AG04449 (cell line): ENCODE data around the gene ANKMY1.

Experiments
- CTCF ChIA-PET: fragments of 350-600 bp; formaldehyde crosslinking; extraction: SDS; loops from one replicate; lab custom pipeline; 2021; ENCODE audit warnings: antibody characterized with exemption; lab: Yijun Ruan, JAX
- POLR2A ChIA-PET: fragments of 400-600, 350-600 bp; formaldehyde crosslinking; extraction: SDS; loops from one replicate; lab custom pipeline; 2020; ENCODE audit warnings: antibody characterized with exemption, inconsistent platforms; lab: Yijun Ruan, JAX
- DNase-seq: peaks from one replicate; pipeline ENCODE4 v3.0.0-alpha.2; 2010; ENCODE audit warnings: low read depth, low spot score
- H3K4me3 ChIP-seq: 2 replicates; pipeline ENCODE4 v1.5.1; 2011; ENCODE audit warnings: low read depth, mild to moderate bottlenecking, control low read depth, low read length
- TF ChIP-seq, protein P1 (sequence below): IDR thresholded peaks from one replicate; pipeline ENCODE4 v1.5.1; 2011; ENCODE audit warnings: mild to moderate bottlenecking, moderate library complexity, low read length, control low read depth, inconsistent platforms; ENCODE audit not compliant: insufficient read depth; ENCODE audit errors: missing control alignments

ANKMY1 gene

DNA sequence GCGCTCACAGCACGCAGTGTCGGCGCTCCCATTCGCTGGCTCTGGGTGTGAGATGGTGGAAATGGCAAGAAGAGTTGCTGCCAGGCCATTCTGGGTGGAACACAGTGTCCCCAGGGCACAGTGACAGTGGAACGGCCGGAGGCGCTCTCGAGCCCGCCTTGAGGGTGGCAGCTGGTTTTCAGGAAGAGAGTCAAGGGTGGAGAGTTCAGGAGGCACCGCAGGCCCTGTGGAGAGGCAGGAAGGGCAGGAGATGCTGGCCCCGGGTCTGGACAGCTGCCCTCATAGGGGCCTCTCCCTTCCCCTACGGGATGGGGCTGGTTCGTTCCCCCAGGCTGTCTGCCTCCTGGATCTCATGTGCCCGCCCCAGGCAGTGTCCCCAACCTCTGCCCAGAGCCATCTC lies 109.9 kb downstream of the ANKMY1 start:
- TF ChIP-seq, protein P1, sequence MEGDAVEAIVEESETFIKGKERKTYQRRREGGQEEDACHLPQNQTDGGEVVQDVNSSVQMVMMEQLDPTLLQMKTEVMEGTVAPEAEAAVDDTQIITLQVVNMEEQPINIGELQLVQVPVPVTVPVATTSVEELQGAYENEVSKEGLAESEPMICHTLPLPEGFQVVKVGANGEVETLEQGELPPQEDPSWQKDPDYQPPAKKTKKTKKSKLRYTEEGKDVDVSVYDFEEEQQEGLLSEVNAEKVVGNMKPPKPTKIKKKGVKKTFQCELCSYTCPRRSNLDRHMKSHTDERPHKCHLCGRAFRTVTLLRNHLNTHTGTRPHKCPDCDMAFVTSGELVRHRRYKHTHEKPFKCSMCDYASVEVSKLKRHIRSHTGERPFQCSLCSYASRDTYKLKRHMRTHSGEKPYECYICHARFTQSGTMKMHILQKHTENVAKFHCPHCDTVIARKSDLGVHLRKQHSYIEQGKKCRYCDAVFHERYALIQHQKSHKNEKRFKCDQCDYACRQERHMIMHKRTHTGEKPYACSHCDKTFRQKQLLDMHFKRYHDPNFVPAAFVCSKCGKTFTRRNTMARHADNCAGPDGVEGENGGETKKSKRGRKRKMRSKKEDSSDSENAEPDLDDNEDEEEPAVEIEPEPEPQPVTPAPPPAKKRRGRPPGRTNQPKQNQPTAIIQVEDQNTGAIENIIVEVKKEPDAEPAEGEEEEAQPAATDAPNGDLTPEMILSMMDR: no peak
- no peak for DNase-seq
- no peak overlapping the region for H3K4me3 ChIP-seq
- CTCF ChIA-PET: interaction anchor here (1.6 kb wide), 1 partner anchor 11 kb away, joined by 5 read pairs; no protein-coding TSS in a partner anchor
- POLR2A ChIA-PET: no interaction called here

DNA sequence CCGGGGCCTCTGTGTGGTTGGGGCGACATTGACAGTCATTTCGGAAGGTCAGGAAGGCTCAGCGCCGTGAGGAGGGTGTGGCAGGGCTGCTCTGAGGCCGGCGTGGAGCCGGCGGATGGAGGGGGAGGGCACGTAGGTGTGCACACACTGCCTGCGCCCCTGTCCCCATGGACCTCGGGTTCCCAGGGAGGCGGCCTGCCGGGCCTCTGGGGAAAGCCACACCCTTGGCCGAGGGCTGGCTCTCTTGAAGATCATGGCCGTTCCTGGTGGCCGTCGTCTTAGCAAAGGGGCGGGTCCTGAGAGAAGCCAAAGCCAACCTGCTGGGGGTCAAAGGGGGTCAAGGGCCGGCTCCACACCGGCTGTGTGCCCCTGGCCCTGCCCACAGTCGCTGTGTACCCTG lies 110.5 kb downstream of the ANKMY1 start:
- no peak for DNase-seq
- POLR2A ChIA-PET: no interaction called here
- no peak overlapping the region for H3K4me3 ChIP-seq
- TF ChIP-seq, protein P1: no peak
- CTCF ChIA-PET: interaction anchor here (1.6 kb wide), 2 partner anchors 11 to 215 kb away, joined by 5 to 11 read pairs; no protein-coding TSS in a partner anchor

DNA sequence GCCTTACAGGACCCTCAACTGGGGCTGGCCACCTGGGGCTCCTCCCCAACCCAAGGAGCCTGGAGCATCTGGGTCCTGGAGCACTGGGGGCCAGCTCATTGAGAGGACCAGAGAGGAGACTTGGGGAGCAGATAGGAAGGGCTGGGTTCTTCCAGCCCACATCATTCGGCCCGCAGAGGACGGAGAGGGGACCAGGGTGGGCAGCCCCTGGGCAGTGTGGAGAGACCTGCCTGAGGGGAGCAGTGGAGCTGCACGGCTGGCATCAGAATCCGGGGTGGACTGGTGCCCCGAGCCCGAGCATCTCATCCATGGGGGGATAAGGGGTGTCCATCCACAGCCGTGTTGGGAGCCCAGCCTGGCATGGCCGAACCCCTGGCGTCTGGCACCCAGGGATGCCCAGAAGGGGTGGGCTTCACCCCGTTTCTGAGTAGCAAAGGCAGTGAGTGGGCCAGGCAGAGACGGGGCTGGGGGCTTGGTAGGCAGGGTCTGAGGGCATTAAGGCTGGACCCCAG lies 111.1 kb downstream of the ANKMY1 start:
- no peak overlapping the region for H3K4me3 ChIP-seq
- DNase-seq: no peak
- ChIA-PET POLR2A (no interaction called here), CTCF (interaction anchor here (1.6 kb wide), 1 partner anchor 214 kb away, joined by 11 read pairs; no protein-coding TSS in a partner anchor)
- TF ChIP-seq, protein P1: no peak

DNA sequence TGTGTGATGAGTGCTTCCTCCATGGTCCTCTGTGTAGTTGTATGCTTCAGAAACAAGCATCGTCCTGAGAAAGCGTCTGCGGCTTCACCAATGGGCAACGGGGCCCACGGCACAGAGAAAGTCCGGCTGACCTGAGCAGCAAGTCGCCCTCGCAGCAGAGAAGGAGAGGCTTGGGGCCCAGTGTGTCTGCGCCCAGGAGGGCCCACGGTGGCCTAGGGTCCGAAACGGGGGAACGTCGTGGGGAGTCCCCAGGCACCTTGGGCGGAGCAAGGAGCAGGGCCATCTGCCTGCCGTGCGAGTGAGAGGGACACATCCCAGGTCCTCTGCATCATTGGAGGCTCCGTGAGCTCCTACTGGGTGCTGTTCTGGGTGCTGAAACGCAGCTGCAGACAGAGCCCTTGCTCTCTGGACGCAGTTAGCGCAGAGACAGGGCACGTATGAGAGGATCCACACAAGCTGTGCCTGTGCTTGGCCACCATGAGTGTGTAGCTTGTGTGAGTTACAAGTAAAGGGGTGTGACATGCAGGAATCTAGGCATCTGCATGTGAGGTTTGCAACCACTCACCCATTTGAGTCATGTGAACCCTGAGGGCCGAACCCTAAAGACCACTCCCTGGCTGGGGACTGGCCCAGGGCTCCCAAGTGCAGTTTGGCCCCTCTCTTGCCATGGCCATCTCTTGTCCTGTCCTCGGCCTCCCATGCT lies 111.7 kb downstream of the ANKMY1 start:
- TF ChIP-seq, protein P1: no peak
- POLR2A ChIA-PET: no interaction called here
- H3K4me3 ChIP-seq: no peak overlapping the region
- DNase-seq: no peak
- CTCF ChIA-PET: interaction anchor here (1.6 kb wide), 1 partner anchor 213 kb away, joined by 11 read pairs; no protein-coding TSS in a partner anchor

DNA sequence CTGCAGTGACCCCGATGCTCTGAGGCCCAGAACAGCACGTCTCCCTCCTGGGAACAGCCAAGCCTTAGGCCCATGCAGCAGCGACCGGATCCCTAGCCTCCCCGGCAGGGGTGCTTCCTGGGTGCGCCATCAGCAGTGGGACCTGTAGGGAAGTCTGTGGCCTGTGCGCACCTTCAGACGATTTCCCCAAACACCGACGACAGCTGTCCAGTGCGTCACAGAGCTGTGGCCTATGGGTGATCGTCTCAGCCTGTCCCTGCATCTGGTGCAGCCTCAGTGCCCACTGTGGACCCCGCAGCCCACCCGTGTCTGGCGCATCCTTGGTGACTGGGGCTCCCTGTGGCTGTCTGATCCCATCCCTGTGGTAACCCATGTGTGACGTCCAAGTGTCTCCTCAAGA lies 113.3 kb downstream of the ANKMY1 start:
- no peak overlapping the region for H3K4me3 ChIP-seq
- ChIA-PET POLR2A (no interaction called here), CTCF (no interaction called here)
- TF ChIP-seq, protein P1: no peak
- no peak for DNase-seq

DNA sequence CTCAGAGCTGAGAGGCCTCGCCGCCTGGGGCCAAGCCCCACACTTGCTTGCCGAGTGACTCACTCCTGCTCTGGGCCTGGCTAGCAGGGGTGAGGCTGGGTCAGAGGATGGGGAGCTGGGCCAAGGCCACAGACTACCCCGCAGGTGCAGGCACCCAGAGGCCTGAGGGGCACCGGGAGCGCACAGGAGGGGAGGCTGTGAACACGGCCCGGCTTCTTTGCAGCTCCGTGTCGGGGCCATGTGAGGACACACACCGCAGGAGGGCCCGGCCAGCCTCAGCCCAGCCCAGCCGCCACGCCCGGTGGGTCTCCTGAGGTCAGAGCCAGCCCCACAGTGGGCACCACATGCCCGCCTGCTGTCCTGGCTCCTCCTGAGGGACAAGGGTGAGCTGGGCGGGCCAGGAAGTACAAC lies 113.9 kb downstream of the ANKMY1 start:
- DNase-seq: no peak
- no peak overlapping the region for H3K4me3 ChIP-seq
- ChIA-PET POLR2A (no interaction called here), CTCF (interaction anchor here (0.7 kb wide), 1 partner anchor 211 kb away, joined by 3 read pairs; no protein-coding TSS in a partner anchor)
- TF ChIP-seq, protein P1: no peak
